ENCODE data around the gene APBB3. TPM values are rescaled to one million over a fixed set of nuclear protein-coding genes. Genes with fewer than 3 reads are reported as not detected.

The APBB3 gene
- total RNA-seq, 3 donors from 2014 or later: 18.8 to 32.5 (median 21.2) TPM

Small RNA genes lying within 50 kb of the gene (microRNA-seq; reads per million reads assigned to microRNA genes)
- gene MIR6831: not detected

Other genes with a start within 250 kb of the APBB3 start
- 10 to 100 TPM in 2 of 3 donors, 1 to 10 TPM in 1; 8.8 to 15.7 (median 13.1) TPM for gene HBEGF, start 218.0 kb downstream of the APBB3 start, total RNA-seq
- gene SLC4A9, start 204.4 kb downstream of the APBB3 start, total RNA-seq: under 1 TPM in 2 of 3 donors, not detected in 1; 0.23 to 0.46 TPM
- gene ANKHD1, start 162.8 kb downstream of the APBB3 start, total RNA-seq: 100 to 1,000 TPM; 134 to 135 (median 134) TPM
- gene EIF4EBP3, start 16.9 kb downstream of the APBB3 start, total RNA-seq: 10 to 100 TPM; 18.5 to 51.9 (median 23.1) TPM
- gene SRA1, start 7.1 kb downstream of the APBB3 start, total RNA-seq: 10 to 100 TPM; 27.9 to 38.0 (median 31.8) TPM
- gene SLC35A4, start 230 bp upstream of the APBB3 start, total RNA-seq: 10 to 100 TPM; 65.5 to 96.9 (median 93.8) TPM
- 10 to 100 TPM; 35.8 to 92.8 (median 90.9) TPM for gene CD14, start 68.6 kb upstream of the APBB3 start, total RNA-seq
- gene TMCO6, start 74.9 kb upstream of the APBB3 start, total RNA-seq: 10 to 100 TPM; 13.6 to 21.7 (median 16.8) TPM
- 10 to 100 TPM; 63.5 to 93.1 (median 83.0) TPM for gene NDUFA2, start 83.0 kb upstream of the APBB3 start, total RNA-seq
- 10 to 100 TPM; 79.8 to 98.1 (median 79.9) TPM for gene IK, start 83.2 kb upstream of the APBB3 start, total RNA-seq
- 10 to 100 TPM; 32.3 to 42.3 (median 42.2) TPM for gene WDR55, start 100.3 kb upstream of the APBB3 start, total RNA-seq
- 1 to 10 TPM in 2 of 3 donors, under 1 TPM in 1; 0.95 to 1.6 (median 1.1) TPM for gene DND1, start 109.0 kb upstream of the APBB3 start, total RNA-seq
- gene HARS1, start 126.8 kb upstream of the APBB3 start, total RNA-seq: 10 to 100 TPM; 44.5 to 58.3 (median 56.4) TPM
- 10 to 100 TPM; 28.9 to 43.3 (median 39.6) TPM for gene HARS2, start 126.9 kb upstream of the APBB3 start, total RNA-seq
- gene ZMAT2, start 135.8 kb upstream of the APBB3 start, total RNA-seq: 10 to 100 TPM; 43.8 to 59.7 (median 45.9) TPM
- under 1 TPM in 1 of 3 donors, not detected in 2; 0.32 TPM for gene PCDHA1, start 221.5 kb upstream of the APBB3 start, total RNA-seq
- under 1 TPM in 1 of 3 donors, not detected in 2; 0.32 TPM for gene PCDHA2, start 230.3 kb upstream of the APBB3 start, total RNA-seq
- 1 to 10 TPM in 1 of 3 donors, under 1 TPM in 1, not detected in 1; 0.06 to 1.3 TPM for gene PCDHA3, start 236.5 kb upstream of the APBB3 start, total RNA-seq
- under 1 TPM; 0.24 to 0.93 (median 0.85) TPM for gene PCDHA4, start 242.5 kb upstream of the APBB3 start, total RNA-seq

All from mucosa of descending colon (tissue), 3 donors.